GM18867 (cell line): ENCODE results near the gene NFE2L3.

Experiments
- ATAC-seq: cut with Tn5 transposase; IDR thresholded peaks from one replicate; pipeline ENCODE4 v1.9.1; 2021; ENCODE audit warnings: mild to moderate bottlenecking, moderate library complexity; ENCODE audit not compliant: unreplicated experiment

NFE2L3 gene

DNA sequence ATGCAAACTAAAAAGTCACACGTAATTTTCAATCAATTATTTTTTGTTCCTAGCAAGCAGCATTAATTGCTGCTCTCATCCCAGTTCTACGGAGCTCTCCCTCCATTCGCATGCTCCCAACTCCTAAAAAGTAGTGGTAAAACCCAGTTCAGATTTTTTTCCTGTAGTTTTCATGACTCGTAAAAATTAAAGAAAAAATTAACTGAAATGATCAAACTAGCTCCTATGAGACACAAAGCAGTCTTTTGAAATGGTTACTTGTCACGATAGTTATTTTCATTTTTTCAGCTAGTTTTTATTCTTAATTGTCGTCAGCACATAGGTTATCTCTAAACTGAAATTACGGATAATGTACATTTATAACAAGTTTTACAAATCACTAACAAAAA, 46.8 kb downstream of the NFE2L3 start:
- no peak for ATAC-seq

DNA sequence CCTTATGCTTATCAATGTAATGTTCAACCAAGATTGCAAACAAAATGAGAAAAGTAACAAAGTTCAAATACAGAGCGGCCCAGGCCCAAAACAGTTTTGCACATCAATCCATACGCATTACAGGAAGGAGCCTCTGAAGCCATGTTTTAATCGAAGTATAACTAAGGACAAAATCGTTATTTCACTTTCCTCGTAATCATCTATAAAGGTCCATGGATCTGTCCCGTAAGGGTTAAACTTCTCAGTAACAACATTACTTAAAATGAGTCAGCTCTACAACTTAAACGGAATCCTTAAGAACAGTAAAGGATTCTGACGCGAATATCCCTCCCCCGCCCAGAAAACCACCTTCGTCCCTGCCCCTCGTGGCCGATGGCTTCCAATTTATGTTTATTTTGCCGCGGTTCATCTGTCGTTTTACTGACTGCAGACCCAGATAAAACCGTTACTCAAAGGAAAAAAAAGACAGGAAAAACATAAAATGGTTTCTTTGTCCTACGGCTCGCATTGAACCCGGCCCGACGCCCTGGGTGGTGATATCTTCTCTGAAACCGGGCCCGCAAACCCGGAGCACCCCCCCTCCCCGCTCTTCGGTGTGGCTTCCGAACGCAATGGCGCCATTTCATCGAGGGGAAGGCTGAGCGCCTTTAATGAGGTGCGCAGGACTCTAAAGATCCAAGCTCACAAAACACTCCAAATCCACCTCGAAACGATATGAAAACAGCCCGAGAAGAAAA, 47.5 kb downstream of the NFE2L3 start:
- ATAC-seq = no peak

- ATAC-seq = peak; percentile 7
Observed at GRCh38 chr7:26200038-26200443, 48.0 kb downstream of the NFE2L3 start.

- ATAC-seq = peak; percentile 63
Observed at GRCh38 chr7:26200444-26201246, 48.6 kb downstream of the NFE2L3 start, which contains the start of gene HNRNPA2B1. Gene HNRNPA2B1 (minus strand): TSS chr7:26200746. CDS start chr7:26200577, 169 bp downstream.

DNA sequence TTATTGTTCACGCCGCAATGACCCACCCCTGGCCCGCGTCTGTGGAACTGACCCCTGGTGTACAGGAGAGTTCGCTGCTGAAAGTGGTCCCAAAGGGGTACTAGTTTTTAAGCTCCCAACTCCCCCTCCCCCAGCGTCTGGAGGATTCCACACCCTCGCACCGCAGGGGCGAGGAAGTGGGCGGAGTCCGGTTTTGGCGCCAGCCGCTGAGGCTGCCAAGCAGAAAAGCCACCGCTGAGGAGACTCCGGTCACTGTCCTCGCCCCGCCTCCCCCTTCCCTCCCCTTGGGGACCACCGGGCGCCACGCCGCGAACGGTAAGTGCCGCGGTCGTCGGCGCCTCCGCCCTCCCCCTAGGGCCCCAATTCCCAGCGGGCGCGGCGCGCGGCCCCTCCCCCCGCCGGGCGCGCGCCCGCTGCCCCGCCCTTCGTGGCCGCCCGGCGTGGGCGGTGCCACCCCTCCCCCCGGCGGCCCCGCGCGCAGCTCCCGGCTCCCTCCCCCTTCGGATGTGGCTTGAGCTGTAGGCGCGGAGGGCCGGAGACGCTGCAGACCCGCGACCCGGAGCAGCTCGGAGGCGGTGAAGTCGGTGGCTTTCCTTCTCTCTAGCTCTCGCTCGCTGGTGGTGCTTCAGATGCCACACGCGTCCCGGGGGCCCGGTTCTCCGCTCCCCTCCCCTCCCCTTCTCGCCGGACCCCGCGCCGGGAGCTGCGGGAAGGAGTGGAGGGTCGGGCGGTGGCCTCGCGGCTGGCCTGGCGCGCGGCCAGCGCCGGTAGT, 49.4 kb downstream of the NFE2L3 start, which contains the start of gene CBX3:
TSS of gene CBX3 (plus strand) at position 499 of the 772 bp plus-strand sequence. CDS start 1,254 bp downstream, outside the sequence.
- peak; percentile 45 for ATAC-seq

DNA sequence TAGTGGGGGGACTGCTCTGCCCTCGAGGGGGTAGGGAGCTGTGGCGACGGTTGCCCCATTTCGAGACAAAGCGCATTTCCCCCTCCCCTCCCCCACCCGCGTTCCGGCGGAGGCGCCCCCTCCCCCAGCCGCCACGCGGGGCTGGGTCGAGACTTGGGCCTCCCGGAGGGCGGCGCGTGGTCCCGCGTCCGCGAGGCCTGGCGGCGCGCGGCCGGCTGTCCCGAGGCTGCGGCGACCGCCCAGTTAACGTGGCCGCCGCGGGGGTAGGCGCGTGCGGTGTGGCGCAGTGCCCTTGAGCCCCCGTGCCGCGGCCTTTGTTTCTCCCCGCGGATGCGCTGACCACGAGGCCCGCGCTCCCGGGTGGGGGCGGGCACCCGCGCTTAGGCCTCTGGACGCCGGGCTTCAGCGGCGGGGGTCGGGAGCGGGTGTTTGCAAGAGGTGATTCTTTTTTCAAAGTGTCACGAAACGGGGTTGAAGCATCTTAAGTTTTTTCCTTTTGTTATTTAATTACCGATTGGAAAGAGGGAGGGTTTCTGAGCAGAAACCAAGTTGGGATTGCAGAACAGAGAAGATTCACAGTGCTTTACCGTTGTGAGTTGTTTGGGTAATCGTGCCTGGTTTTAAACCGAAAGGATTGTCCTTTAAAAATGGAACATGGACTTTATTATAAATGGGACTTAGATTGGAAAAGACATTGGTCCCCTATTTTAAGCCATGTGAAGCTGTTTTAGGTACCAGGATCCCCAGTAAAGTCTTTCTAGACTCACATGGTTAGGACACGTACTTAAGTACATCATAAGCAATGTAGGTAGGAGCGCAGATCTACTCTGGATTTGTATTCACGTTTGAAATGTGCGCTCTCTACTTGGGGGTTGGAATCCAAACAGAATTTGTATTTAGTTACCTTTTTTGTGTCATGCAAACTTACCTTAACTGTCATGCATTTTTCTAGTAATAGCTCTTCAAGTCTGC, 50.3 kb downstream of the NFE2L3 start:
- ATAC-seq = no peak

- ATAC-seq = no peak
Observed at GRCh38 chr7:26203016-26203415, 51.0 kb downstream of the NFE2L3 start.

- no peak for ATAC-seq
Observed at GRCh38 chr7:26208040-26208439, 56.0 kb downstream of the NFE2L3 start.

- no peak for ATAC-seq
Observed at GRCh38 chr7:26212921-26213718, 61.1 kb downstream of the NFE2L3 start.

DNA sequence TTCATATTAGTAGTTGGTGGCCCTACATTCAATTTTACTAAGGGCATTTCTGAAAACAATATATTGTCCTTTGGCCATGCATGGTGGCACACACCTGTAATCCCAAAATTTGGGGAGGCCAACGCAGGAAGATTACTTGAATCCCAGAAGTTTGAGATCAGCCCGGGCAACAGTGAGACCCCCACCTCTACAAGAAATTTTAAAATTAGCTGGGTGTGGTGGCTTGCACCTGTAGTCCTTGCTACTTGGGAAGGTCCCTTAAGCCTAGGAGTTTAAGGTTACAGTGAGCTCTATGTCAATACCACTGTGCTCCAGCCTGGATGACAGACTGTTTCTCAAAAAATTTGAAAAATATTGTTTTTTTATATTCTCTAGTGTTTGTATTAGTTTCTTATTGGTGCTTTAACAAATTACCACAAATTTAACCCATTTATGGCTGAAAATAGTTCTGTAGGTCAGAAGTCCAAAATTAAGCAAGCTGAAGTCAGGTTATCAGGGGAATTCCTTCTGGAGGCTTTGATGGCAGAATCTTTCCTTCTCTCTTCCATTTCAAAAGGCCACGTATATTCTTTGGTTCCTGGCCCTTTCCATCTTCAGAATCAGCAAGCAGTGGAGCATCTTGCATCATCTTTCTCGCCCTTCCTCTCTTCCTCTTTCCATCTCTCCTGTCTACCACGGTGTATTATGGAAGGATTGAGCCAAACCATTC, 62.0 kb downstream of the NFE2L3 start:
- no peak for ATAC-seq

DNA sequence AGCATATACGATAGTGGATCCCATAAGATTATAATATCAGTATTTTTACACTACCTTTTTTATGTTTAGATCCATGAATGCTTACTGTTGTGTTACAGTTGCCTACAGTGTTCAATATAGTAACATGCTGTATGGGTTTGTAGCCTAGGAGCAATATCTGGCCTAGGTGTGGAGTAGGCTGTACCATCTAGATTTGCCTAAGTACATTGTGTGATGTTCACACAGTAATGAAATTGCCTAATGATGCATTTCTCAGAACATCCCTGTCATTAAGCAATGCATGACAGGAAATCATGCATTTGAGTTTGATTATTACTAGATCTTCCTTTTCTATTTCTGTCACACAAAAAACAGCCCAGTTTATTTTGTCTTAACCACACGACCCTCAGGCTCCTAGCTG, 64.1 kb downstream of the NFE2L3 start:
- no peak for ATAC-seq

GRCh38 chr7:26224359-26224758, 72.4 kb downstream of the NFE2L3 start:
- no peak for ATAC-seq

GRCh38 chr7:26227987-26228386, 76.0 kb downstream of the NFE2L3 start:
- no peak for ATAC-seq

- ATAC-seq = no peak
Observed at GRCh38 chr7:26233902-26234511, 82.0 kb downstream of the NFE2L3 start.
